Endothelial cell of umbilical vein (primary cell): ENCODE data around the gene RAB18. TPM values are rescaled to one million over a fixed set of nuclear protein-coding genes. Genes with fewer than 3 reads are reported as not detected.
A peak's percentile ranks its signal among the peaks of the same experiment; 100 is the strongest.

Experiments
- BruUV-seq: library from RNA; stranded (reverse); fragments of 400-500 nt; replicated peaks from 2 replicates; lab custom pipeline; 2021; lab: Mats Ljungman, UMichigan
- CTCF ChIA-PET: fragments of 300-600, 350-600 bp; sonication (Branson Sonifier 250); formaldehyde crosslinking; loops from one replicate; lab custom pipeline; 2021; ENCODE audit warnings: antibody characterized with exemption, inconsistent platforms; lab: Charles Lee
- POLR2A ChIA-PET: fragments of 300-600, 350-600 bp; sonication (Branson Sonifier 250); formaldehyde crosslinking; loops from one replicate; lab custom pipeline; 2021; ENCODE audit warnings: antibody characterized with exemption, inconsistent platforms; lab: Charles Lee
- DNase-seq: peaks from one replicate; pipeline ENCODE4 v3.0.0-alpha.2; 2011; ENCODE audit warnings: low read depth, low spot score
- FAIRE-seq: peaks from 2 replicates; lab custom pipeline; 2011; peaks lifted over from hg19 to GRCh38; lab: Jason Lieb, UNC
- H2AFZ ChIP-seq: 2 replicates; pipeline ENCODE4 v1.6.0; 2012; ENCODE audit warnings: low read depth, low read length, control low read depth, inconsistent platforms
- H3K27ac ChIP-seq: 2 replicates; pipeline ENCODE4 v1.5.1; 2011; ENCODE audit warnings: low read depth, mild to moderate bottlenecking, control low read depth, low read length, moderate library complexity; ENCODE audit not compliant: insufficient read depth
- H3K27me3 ChIP-seq, 2 experiments: 2 replicates each; pipeline versions ENCODE4 v1.6.0 to v1.6.1; 2011; ENCODE audit warnings: low read length in 2 of 2, mixed read lengths in 1 of 2; ENCODE audit not compliant: control insufficient read depth in 2 of 2, insufficient read depth in 2 of 2
- H3K36me3 ChIP-seq, 2 experiments: 2 replicates in 1 of 2; 3 replicates in 1 of 2; pipeline ENCODE4 v1.5.1; 2011; ENCODE audit warnings: low read length in 2 of 2, mild to moderate bottlenecking in 1 of 2, moderate library complexity in 1 of 2; ENCODE audit not compliant: control insufficient read depth in 2 of 2, insufficient read depth in 2 of 2; ENCODE audit errors: extremely low read depth in 1 of 2
- H3K4me1 ChIP-seq: 3 replicates; pipeline ENCODE4 v1.5.1; 2011; ENCODE audit warnings: mild to moderate bottlenecking, low read length; ENCODE audit not compliant: control insufficient read depth, insufficient read depth; ENCODE audit errors: extremely low read depth
- H3K4me2 ChIP-seq: 2 replicates; pipeline ENCODE4 v1.6.1; 2011; ENCODE audit warnings: low read length, control low read depth, mixed read lengths; ENCODE audit not compliant: insufficient read depth
- H3K4me3 ChIP-seq, 3 experiments: fragments of 200-600 bp in 1 of 3; sonication (generic), shearing (Covaris generic) in 1 of 3; replicated peaks in 1 of 3; 2 replicates each; pipeline ENCODE4 v1.5.1; 2011 to 2016; ENCODE audit warnings: control low read depth in 3 of 3, low read length in 3 of 3, mild to moderate bottlenecking in 2 of 3, inconsistent platforms in 1 of 3, low read depth in 1 of 3, moderate library complexity in 1 of 3; ENCODE audit not compliant: insufficient read depth in 1 of 3
- H3K79me2 ChIP-seq: 2 replicates; pipeline ENCODE4 v1.6.0; 2012; ENCODE audit warnings: low read length, inconsistent platforms; ENCODE audit not compliant: control insufficient read depth, insufficient read depth
- H3K9ac ChIP-seq: replicated peaks from 2 replicates; pipeline ENCODE3; 2011; ENCODE audit warnings: low read length, control low read depth; ENCODE audit not compliant: insufficient read depth; ENCODE audit errors: extremely low read depth
- H3K9me1 ChIP-seq: replicated peaks from 3 replicates; pipeline ENCODE4 v1.6.0; 2011; ENCODE audit warnings: mild to moderate bottlenecking, low read length; ENCODE audit not compliant: control insufficient read depth, insufficient read depth; ENCODE audit errors: extremely low read depth
- H3K9me3 ChIP-seq: replicated peaks from 2 replicates; pipeline ENCODE4 v1.5.1; 2012; ENCODE audit warnings: low read length, inconsistent platforms; ENCODE audit not compliant: control insufficient read depth, insufficient read depth
- H4K20me1 ChIP-seq: replicated peaks from 2 replicates; pipeline ENCODE3; 2011; ENCODE audit warnings: mild to moderate bottlenecking, low read length; ENCODE audit not compliant: control insufficient read depth, insufficient read depth; ENCODE audit errors: extremely low read depth
- EZH2 ChIP-seq: IDR thresholded peaks from 2 replicates; pipeline ENCODE4 v1.6.1; 2012; ENCODE audit warnings: borderline replicate concordance, low read depth, mild to moderate bottlenecking, moderate library complexity, low read length, inconsistent platforms; ENCODE audit not compliant: severe bottlenecking
- FOS ChIP-seq: IDR thresholded peaks from 2 replicates; pipeline ENCODE4 v1.6.1; 2011; ENCODE audit warnings: mild to moderate bottlenecking, low read length, moderate library complexity, borderline replicate concordance; ENCODE audit not compliant: insufficient read depth
- GATA2 ChIP-seq: IDR thresholded peaks from 2 replicates; pipeline ENCODE4 v1.7.0; 2011; ENCODE audit warnings: low read depth, mild to moderate bottlenecking, moderate library complexity, mixed read lengths, low read length; ENCODE audit not compliant: insufficient read length, insufficient read depth
- JUN ChIP-seq: IDR thresholded peaks from 2 replicates; pipeline ENCODE4 v1.6.1; 2011; ENCODE audit warnings: borderline replicate concordance, low read depth; ENCODE audit not compliant: insufficient read length, insufficient read depth
- MYC ChIP-seq: IDR thresholded peaks from one replicate; pipeline ENCODE4 v1.6.1; 2011; ENCODE audit warnings: mild to moderate bottlenecking, low read depth, low read length
- POLR2A ChIP-seq: IDR thresholded peaks from 2 replicates; pipeline ENCODE4 v1.6.1; 2012; ENCODE audit warnings: low read depth, mild to moderate bottlenecking, control low read depth, low read length
- POLR2AphosphoS5 ChIP-seq: IDR thresholded peaks from 2 replicates; pipeline ENCODE4 v1.6.1; 2012; ENCODE audit warnings: low read depth, mild to moderate bottlenecking, control low read depth, low read length, moderate library complexity; ENCODE audit not compliant: insufficient read depth
- dilution Hi-C: fragments of 300-500 bp; cut with MboI; formaldehyde crosslinking; loops from one replicate; pipeline ENCODE4 v1.15.0; 2019; ENCODE audit warnings: low sequenced_read_pairs; ENCODE audit not compliant: extremely low pct_ligation_motif_present
- intact Hi-C: fragments of 100-400 bp; cut with micrococcal nuclease; formaldehyde crosslinking; loops from one replicate; pipeline ENCODE4 v1.10.0; 2022
- polyA plus RNA-seq, 4 experiments: library from polyadenylated mRNA; depleted of rRNA in 3 of 4; stranded (reverse) in 3 of 4; unstranded in 1 of 4; fragments of >200 nt; gene quantifications; 2 replicates each; pipeline versions ENCODE4 v1.2.1 to v1.2.3, GENCODE V29; 2011 to 2012; ENCODE audit warnings: missing spikeins in 1 of 4
- total RNA-seq: library from RNA; stranded (reverse); gene quantifications from 2 replicates; pipeline ENCODE4 v1.2.3, GENCODE V29; 2021
- TF ChIP-seq, protein P1 (sequence below): IDR thresholded peaks from 2 replicates; pipeline ENCODE4 v1.6.1; 2011; ENCODE audit not compliant: insufficient read depth, insufficient read length
- TF ChIP-seq, protein P2 (sequence below), 2 donors: IDR thresholded peaks; 1 replicate in 1 of 2; 2 replicates in 1 of 2; pipeline ENCODE4 v1.5.1; 2011; ENCODE audit warnings: low read length in 2 of 2, mild to moderate bottlenecking in 2 of 2, moderate library complexity in 2 of 2, control low read depth in 1 of 2, inconsistent platforms in 1 of 2, low read depth in 1 of 2; ENCODE audit not compliant: insufficient read depth in 1 of 2; ENCODE audit errors: extremely low read depth in 1 of 2

Gene RAB18
- total and polyA plus RNA-seq, 2 donors (not counting 3 experiments of a cell fraction or from before 2014, with no cell fraction given), result 20.4 to 108 TPM

DNA sequence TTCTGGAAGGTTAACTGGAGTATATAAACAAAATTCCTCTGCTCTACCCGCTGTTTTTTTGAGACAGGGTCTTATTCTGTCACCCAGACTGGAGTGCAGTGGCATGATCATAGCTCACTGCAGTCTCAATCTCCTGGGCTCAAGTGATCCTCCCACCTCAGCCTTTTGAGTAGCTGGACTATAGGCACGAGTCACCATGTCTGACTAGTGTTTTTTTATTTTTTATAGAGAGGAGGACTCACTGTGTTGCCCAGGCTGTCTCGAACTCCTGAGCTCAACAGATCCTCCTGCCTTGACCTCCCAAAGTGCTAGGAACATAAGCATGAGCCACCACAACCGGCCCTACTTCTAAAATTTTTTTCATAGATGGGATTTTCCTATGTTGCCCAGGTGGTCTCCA is 2.2 kb downstream of the RAB18 start:
- Histone ChIP-seq H3K9me3 (no peaks in the 10 kb centered on the region), H3K4me3 (no peak overlapping the region), H3K79me2 (peaks cover 70% of the 10 kb centered on the region), H3K4me1 (peaks cover 13% of the 10 kb centered on the region), H4K20me1 (peaks cover 4% of the 10 kb centered on the region), H3K4me2 (peak overlapping the region; percentile 98), H3K9ac (no peak overlapping the region), H3K27ac (no peak overlapping the region), H2AFZ (no peak overlapping the region), H3K9me1 (no peaks in the 10 kb centered on the region), H3K36me3 (peaks cover 0 to 10% of the 10 kb centered on the region in 2 experiments), H3K27me3 (peaks cover 0 to 2% of the 10 kb centered on the region in 2 experiments)
- FAIRE-seq (peak; percentile 55), DNase-seq (no peak)
- intact Hi-C loops, result loop anchor here (5.0 kb wide), 1 partner anchor 36 kb away; no protein-coding TSS in a partner anchor
- POLR2A ChIA-PET, result no interaction called here
- BruUV-seq, result no TSS peak
- dilution Hi-C loops, result no loop called here
- TF ChIP-seq FOS, result peak; percentile 32
- TF ChIP-seq, protein P1, sequence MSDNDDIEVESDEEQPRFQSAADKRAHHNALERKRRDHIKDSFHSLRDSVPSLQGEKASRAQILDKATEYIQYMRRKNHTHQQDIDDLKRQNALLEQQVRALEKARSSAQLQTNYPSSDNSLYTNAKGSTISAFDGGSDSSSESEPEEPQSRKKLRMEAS, result no peak
- CTCF ChIA-PET, result no interaction called here

DNA sequence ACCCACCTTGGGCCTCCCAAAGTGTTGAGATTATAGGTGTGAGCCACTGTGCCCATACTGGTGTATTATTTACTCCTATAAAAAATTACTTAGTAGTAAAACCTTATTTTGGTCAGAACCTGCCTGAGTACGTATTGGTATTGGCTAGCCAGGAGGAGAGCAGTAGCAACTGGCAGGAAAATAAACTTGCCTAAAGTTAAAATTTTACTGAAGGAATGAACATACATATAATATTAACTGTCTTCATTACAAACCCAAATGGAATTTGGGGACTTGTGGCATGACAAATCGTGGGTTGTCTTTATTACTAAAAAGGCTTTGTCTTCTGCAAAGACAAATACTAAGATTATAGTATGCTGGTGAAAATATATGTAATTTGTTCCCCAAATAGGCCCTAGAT is 8.4 kb downstream of the RAB18 start:
- dilution Hi-C loops, result no loop called here
- no peak overlapping the region for H3K4me3 ChIP-seq
- H3K9me3 ChIP-seq, result no peaks in the 10 kb centered on the region
- no peak overlapping the region for H3K4me2 ChIP-seq
- intact Hi-C loops, result no loop called here
- DNase-seq (no peak), FAIRE-seq (no peak)
- no peak overlapping the region for H3K9ac ChIP-seq
- no TSS peak for BruUV-seq
- ChIA-PET CTCF (no interaction called here), POLR2A (no interaction called here)
- peaks cover 8% of the 10 kb centered on the region for H4K20me1 ChIP-seq
- H2AFZ ChIP-seq, result no peak overlapping the region
- no peak overlapping the region for H3K27ac ChIP-seq
- peaks cover 88% of the 10 kb centered on the region for H3K79me2 ChIP-seq
- no peaks in the 10 kb centered on the region for H3K4me1 ChIP-seq
- no peaks in the 10 kb centered on the region for H3K9me1 ChIP-seq
- TF ChIP-seq, protein P1, result no peak
- no peak for TF ChIP-seq JUN
- no peak for TF ChIP-seq EZH2
- TF ChIP-seq, protein P2, sequence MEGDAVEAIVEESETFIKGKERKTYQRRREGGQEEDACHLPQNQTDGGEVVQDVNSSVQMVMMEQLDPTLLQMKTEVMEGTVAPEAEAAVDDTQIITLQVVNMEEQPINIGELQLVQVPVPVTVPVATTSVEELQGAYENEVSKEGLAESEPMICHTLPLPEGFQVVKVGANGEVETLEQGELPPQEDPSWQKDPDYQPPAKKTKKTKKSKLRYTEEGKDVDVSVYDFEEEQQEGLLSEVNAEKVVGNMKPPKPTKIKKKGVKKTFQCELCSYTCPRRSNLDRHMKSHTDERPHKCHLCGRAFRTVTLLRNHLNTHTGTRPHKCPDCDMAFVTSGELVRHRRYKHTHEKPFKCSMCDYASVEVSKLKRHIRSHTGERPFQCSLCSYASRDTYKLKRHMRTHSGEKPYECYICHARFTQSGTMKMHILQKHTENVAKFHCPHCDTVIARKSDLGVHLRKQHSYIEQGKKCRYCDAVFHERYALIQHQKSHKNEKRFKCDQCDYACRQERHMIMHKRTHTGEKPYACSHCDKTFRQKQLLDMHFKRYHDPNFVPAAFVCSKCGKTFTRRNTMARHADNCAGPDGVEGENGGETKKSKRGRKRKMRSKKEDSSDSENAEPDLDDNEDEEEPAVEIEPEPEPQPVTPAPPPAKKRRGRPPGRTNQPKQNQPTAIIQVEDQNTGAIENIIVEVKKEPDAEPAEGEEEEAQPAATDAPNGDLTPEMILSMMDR (IDR thresholded peaks at IDR 0.05; ENCODE audit: extremely low read depth in 1 of 2, insufficient read depth in 1 of 2, low read depth in 1 of 2, low read length in 2 of 2), result no peak
- TF ChIP-seq POLR2A, result no peak
- TF ChIP-seq POLR2AphosphoS5, result no peak
- TF ChIP-seq GATA2, result no peak
- no peak for TF ChIP-seq MYC
- no peak for TF ChIP-seq FOS
- peaks cover 0 to 10% of the 10 kb centered on the region in 2 experiments for H3K36me3 ChIP-seq
- H3K27me3 ChIP-seq, result no peaks in the 10 kb centered on the region
